LHCN-M2 (cell line): ENCODE data around the gene KIF18B. TPM values are rescaled to one million over a fixed set of nuclear protein-coding genes. Genes with fewer than 3 reads are reported as not detected.

Source experiments
- DNase-seq: peaks from one replicate; pipeline ENCODE4 v3.0.0-alpha.2; 2012; ENCODE audit warnings: low read depth
- polyA plus RNA-seq: library from polyadenylated mRNA; unstranded; fragments of >200 nt; gene quantifications from one replicate; pipeline ENCODE4 v1.2.1, GENCODE V29; 2012; ENCODE audit warnings: missing spikeins
- total RNA-seq: library from RNA; depleted of rRNA; stranded (reverse); fragments of >200 nt; gene quantifications from 2 replicates; pipeline ENCODE4 v1.2.3, GENCODE V29; 2014; rRNA removed

KIF18B gene
- 12.1 and 14.7 TPM in 2 replicates for total RNA-seq
- 7.4 TPM for polyA plus RNA-seq

DNA sequence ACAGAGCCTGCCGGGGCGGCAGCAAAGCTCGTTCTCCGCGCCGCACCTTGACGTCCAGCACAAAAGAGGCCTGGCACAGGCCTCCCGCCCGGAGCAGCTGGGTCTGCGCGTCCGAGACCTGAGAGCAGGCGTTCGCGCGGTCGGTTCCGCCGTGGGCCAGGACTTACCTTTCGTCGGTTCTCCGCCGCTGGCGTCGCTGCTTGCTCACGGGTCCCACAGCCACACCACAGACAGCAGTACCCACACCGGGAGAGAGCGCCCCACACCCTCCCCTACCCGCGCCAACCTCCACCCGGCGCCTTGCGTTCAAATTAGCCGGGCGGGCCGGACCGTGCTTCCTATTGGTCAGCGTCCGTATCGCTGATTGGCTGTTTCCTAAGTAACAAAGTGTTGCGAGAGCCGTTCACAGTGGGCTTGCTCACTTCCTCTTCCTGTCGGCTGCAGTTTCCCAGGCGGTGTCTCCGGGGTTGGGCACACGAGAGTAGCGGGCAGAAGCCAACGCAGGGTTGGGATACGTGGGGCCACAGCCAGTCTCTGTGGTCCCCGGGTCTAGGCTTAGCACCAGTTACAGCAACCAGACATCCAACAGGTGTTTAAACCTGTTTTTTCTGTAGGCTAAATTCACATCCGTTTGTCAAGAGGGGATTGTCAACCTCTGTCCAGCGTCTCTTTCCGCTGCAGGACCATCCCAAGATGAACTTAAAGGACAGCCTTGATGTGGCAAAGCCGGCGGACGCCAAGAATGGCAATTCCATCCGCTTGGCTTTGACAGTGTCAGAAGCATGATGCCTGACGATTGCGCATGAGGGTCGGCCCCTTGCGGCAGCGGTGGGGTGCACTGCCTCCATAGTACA, at the start of gene KIF18B:
Gene KIF18B (minus strand): TSS at position 313 of the 854 bp plus-strand sequence. CDS start 11,429 bp downstream, outside the sequence.
- DNase-seq = peak; percentile 97

- no peak for DNase-seq
These were observed 48.7 kb upstream of the KIF18B start for GRCh38 chr17:44996304-44996703.

DNA sequence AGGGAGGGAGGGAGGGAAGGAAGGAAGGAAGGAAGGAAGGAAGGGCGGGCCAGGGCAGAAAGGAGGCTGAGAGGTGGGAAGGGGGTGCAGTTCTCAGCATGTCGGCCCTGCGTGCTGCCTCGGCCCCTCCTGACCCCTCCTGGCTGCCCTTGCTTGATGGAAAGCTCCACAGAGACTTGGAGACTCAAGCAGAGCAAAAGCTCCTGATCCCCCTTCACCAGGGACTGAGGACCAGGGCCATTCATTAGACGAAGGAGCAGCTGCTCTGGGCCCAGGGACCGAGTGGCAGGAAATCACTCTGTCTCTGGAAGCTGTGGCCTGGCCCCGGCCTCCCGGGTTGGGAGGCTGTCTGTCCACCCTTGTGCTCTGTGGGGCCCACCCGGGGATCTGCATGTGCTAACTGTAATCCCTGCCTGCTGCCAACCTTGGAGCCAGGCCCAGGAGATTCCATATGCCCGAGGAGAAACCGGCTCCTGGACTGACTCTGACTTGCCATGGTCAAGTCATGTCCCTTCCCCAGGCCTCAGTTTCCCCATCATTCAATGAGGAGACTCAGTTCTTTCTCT, 47.9 kb upstream of the KIF18B start:
- DNase-seq = no peak

- DNase-seq = no peak
These were observed 44.8 kb upstream of the KIF18B start for GRCh38 chr17:44992242-44992939.

DNA sequence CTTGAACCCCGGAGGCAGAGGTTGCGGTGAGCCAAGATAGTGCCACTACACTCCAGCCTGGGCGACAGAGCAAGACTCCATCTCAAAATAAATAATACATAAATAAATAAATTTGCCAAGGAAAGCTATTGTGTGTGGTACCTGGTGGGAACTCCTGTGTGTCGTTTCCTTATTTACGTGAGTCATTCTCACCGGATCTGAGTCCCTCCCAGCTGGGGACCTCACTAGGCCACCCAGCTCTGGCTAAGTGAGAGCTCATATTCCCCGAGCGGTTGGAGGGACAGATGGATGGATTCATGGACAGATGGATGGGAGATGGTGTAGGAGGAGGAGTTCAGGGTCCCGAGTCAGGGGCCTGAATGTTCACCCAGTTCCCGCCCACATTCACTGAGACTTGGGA, 43.4 kb upstream of the KIF18B start:
- DNase-seq = no peak

- DNase-seq = no peak
These were observed 42.1 kb upstream of the KIF18B start for GRCh38 chr17:44989552-44990138.

- DNase-seq = no peak
These were observed 40.7 kb upstream of the KIF18B start for GRCh38 chr17:44988044-44988942.

DNA sequence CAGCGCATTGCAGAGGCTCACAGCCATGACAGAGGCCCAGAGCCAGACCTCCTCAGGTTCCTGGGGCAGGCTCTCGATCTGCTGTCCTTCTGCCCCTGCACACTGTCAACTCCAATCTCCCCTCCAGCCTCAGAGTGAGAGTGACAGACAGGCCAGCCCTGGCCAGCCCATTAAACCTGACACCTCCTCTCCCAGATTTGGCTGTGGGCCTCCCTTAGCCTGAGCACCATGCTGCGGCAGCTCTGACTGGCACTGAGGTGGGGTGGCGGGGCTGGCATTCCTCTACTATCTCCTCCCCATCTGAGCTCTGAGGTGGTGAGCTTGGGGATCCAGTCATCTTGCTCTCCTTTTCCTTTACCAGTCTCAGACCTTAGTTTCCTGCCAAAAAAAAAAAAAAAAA, 36.0 kb upstream of the KIF18B start:
- DNase-seq = no peak

- no peak for DNase-seq
These were observed 34.6 kb upstream of the KIF18B start for GRCh38 chr17:44982113-44982702.

GRCh38 chr17:44981221-44981968, 33.8 kb upstream of the KIF18B start:
- DNase-seq = peak; percentile 55

DNA sequence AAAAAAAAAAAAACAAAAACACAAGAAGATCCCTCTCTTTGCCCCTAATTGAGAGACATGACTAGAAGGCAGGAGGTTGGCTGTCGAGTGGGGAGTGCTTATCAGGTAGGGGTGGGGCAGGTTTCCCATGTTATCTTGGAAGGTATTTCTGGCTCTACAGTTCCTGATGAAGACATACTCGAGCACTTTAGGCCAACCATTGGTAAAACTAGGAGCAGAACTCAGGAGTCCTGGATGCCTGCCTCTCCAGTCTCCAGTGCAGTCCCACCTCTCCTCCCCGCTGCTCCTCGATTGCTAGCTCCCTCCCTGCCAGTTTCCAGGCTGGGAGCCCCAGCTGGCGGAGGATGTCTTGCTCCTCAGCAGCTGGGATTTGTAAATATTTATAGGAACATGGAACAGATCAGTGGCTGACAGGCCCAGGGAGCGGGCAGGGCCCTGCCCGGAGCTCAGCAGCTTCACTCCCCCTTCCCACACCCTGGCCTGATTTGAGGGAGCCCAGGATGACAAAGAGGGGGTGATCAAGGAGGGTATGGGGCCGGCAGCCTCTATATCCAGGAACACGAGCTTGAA, 31.9 kb upstream of the KIF18B start:
- no peak for DNase-seq

GRCh38 chr17:44978807-44979206, 31.2 kb upstream of the KIF18B start:
- no peak for DNase-seq

- no peak for DNase-seq
These were observed 30.4 kb upstream of the KIF18B start for GRCh38 chr17:44977814-44978550.

- no peak for DNase-seq
These were observed 29.5 kb upstream of the KIF18B start for GRCh38 chr17:44977065-44977464.

GRCh38 chr17:44976206-44976605, 28.6 kb upstream of the KIF18B start:
- DNase-seq = no peak

GRCh38 chr17:44972953-44973352, 25.4 kb upstream of the KIF18B start:
- DNase-seq = peak; percentile 77

DNA sequence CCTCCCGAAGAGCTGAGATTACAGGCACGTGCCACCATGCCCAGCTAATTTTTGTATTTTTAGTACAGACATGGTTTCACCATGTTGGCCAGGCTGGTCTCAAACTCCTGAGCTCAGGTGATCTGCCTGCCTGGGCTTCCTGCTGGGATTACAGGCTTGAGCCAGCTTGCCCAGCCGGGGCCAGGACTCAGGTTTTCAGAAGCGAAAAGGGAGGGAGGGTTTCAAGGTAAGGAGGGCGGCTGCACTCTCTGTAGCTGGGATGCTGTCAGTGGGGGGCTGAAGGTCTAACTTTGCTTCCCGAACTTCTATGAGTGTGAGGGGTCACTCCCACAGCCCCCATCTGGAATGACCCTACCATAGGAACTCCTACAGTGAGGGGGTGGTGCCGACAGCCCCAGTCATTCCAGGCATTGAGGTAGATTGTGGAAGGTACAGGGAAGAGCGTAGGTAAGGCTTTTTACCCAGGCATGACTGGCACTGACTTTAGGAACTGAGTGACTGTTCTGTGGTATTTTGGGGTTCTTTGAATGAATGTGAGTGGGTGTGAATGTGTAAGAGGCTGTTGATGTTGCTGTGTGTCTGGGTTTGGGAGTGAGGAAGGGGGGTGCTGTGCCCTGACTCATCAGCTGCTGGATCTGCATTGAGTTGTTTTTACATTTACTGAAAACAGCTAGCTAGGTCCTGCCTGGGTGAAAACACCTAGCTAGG, 24.4 kb upstream of the KIF18B start:
- peak; percentile 75 for DNase-seq

DNA sequence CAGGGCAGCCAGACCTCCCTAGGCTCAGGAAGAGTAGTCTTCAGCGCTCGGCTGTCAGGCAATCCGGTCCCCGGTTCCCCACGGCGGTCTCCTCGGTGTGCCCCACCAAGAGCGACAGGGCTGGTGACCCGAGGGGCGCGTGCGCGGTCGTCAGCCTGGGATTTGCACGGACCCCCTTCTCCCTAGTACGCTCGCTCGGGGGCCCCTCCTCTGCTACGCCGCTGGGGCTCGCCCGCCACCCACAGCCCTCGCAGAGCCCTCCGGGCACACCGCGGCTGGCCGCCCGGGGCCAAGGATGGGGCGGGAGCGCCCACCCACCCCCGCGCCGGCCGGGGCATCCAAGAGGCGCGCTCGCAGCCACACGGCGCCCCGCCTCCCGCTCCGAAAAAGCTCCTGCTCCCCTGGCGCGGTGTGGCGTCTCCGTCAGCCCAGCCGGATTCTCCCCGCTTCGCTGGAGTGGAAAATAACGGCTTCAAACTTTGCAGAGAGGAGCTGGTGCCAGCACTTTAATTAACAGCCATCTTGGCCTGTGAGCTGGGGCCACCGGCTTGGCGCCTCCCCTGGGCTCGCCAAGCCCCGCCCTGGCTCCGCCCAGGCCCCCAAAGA, 22.7 kb upstream of the KIF18B start:
- DNase-seq = no peak
